SIG-M5 (cell line): ENCODE measurements around the gene RSPH1.

Source experiments
- DNase-seq: peaks from one replicate; lab custom pipeline; 2025; lab: John Stamatoyannopoulos, UW

Gene RSPH1

DNA sequence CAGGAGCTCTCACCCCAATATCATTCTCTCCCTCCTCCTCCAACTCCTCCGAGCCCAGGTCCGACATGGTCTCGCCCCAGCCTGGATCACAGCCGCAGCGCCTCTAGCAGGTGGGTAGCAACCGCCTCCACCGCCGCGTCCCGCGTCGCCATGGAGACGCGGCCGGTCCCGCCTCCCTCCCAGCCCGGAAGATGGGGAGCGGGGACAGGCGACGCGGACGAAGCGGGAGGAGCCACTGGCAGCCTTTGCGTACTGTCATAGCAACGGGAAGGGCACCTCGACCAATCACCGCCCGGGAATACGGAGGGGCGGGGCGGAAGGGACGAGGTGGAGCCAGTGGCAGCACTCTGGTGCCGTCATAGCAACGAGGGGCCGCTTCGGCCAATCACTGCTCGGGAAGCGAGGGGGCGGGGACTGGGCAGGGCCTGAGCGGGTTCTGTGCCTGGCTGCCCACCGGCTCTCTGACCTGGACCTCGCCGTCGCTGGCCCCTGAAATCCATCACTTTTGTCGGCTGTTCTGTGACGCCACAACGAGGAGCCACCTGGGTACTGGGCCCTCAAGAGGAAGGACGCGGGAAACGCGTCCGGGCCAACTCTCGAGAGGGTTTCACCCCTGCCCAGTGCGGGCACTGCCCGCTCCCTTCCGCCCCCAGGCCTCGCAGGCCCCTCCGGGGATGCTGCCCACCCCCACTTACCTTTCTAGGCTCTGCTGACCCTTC is at the start of gene RSPH1:
Gene RSPH1, minus strand, starts transcription at position 105 of the 719 bp plus-strand sequence. Its CDS starts 38 bp downstream, at position 67.
- peak; percentile 81 for DNase-seq

DNA sequence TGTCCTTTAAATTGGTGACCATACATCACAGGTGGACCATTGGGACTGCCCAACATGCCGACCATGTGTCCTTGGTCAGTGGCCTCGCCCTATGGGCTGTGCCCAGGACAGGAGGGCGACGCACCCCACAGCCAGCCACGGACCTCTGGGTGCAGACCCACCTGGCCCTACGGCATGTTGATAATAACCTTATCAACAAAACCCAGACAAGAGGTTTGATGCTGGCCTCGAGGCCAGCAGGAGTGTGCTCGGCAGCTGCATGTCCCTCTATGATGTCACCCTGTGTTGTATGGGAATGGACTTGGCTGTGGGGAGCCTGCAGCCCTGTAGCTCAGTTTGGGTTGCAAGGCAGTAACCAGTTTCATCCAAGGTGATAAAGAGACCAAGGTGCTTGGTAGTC is 49.7 kb upstream of the RSPH1 start:
- no peak for DNase-seq

DNA sequence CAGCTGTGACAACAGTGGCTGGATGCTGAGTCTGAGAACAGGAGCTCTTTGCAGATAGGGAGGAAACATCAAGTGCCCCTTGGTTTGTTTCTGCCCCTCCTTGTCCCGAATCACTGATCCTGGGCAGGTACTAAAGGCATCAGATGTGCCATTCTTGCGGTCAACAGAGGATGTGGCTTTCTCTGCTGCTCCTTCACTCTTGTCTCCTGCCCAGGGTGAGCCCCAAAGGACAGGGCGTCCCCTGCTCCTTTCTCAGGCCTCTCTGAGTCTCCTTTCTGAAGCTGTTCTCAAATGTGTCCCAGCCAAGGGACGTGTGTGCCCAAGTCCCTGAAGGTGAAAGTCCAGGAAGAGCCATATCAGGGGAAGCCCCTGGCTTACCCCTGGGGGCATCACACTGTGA is 49.3 kb upstream of the RSPH1 start:
- no peak for DNase-seq

DNA sequence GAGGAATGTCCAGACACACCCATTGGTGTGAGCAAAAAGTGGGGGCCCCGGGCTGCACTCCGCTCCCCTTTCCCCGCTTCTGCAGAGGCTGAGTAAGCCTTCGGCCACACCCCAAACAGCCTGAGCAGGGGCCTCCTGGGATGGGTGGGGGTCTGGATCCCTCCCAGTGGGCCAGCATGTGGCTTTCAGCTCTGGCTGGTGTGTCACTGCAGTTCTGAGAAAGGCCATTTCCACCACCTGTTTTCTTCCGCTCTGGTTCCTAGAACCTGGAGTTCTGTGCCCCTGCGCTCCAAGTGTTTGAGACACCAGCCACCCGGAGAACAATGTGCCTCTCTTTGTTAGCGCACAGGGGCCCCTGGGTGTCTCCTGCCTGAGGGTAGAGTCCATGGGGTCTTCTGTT is 48.5 kb upstream of the RSPH1 start:
- DNase-seq: no peak

DNA sequence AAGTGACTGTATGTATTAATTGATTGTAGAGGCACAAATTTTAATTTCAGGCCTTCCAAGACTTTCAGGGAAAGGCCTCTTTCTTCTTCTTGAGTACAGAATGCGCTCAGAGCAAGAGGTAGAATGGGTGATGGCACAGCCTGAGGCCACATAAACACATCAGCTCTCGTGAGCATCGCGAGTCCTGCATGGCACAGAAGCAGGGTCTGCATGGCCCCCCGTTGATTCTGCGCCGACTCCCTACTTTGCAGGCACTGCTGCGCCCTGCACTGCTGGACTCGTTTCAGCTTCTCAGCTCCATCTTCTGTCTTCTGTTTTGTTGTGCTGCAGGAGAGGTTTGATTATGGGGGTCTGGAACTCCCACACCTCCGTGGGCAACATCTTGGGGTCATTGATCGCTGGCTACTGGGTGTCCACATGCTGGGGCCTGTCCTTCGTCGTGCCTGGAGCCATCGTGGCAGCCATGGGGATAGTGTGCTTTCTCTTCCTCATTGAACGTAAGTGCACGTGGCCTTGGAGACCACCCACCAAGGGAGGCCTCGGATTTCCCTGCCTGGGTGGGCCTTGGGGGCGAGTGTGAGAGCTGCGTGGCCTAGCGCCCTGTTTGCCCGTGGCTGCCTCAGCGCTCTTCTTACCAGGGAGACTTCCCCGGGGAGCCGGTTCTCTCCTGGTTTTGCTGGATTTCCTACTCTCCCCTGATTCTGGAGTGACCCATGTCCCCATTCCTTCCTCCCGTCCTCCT is 47.3 kb upstream of the RSPH1 start:
- no peak for DNase-seq

DNA sequence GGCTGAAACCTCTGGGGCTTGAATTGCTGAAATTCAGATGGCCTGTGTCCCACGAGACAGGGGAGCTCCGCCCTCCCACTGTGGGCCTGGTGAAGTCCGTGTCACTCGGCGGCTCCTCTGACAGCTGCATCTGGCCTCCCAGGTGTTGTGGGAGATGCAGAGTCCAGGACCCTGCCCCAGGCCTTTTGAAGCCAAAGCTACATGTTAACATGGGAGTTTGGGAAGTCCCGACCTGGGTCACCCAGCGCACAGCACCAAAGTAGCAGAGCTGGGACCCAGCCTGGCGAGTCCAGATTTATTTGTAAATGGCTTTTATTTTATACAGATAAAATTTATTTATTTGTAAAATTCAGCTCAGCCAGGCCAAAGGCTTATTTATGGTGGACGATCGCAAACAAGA is 46.6 kb upstream of the RSPH1 start:
- no peak for DNase-seq

DNA sequence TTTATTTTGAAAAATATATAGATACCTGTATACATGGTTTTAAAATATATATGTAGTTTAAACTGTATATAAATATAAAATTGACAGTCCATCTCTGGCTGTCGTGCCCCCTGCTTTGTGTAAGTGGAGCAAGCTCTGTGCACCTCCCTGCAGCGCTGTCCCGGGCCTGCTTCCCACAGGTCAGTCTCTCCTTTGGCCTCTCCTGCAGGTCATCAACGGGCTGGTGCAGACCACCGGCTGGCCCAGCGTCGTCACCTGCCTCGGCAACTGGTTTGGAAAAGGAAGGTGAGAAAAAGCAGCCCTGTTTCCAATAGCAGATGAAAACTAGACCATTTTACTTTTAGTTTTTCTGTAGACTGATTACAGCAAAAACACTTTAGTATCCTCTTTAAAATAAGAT is 46.2 kb upstream of the RSPH1 start:
- DNase-seq: no peak

DNA sequence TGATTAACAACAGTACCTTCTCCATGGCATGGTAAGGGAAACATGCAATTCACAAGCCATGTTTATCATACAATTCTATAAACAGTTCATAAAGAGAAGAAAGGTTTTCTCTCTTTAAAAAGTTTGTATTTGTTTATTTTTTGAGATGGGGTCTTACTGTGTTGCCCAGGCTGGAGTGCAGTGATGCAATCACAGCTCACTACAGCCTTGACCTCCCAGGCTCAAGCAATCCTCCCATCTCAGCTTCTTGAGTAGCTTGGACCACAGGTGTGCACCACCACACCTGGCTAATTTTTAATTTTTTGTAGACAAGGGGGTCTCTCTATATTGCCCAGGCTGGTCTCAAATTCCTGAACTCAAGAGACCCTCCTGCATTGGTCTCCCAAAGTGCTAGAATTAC is 45.6 kb upstream of the RSPH1 start:
- DNase-seq: no peak

DNA sequence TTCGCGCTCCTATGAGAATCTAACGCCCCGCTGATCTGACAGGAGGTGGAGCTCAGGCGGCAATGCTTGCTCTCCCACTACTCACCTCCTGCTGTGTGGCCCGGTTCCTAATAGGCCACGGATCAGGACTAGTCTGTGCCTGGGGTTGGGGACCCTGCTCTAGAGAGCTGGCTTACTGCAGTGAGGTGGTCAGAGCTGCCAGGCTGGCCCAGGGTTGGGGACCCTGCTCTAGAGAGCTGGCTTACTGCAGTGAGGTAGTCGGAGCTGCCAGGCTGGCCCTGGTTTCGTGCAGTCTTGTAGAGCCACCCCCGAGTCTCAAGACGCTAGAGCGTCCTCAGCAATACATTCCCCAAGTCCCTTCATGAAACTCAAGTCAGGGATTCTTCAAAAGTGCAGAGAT is 45.1 kb upstream of the RSPH1 start:
- no peak for DNase-seq

DNA sequence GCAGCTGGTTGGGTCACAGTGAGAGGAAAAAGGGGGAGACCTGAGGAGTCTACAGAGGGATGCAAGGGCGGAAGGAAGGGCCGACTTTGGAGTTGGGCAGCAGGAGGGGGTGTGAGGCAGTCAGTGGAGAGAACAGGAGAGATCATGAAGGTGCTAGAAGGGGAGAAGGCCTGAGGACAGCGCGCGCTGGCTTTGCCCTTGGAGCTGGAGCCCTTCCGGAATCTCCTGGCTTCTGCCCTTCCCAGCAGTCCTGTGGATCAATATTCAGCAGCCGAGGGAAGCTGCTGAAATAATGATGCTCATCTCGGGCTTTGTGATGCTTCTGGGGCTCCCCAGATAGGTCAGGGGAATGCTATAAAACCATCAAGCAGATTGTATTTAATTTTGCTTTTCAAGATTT is 44.4 kb upstream of the RSPH1 start:
- no peak for DNase-seq

DNA sequence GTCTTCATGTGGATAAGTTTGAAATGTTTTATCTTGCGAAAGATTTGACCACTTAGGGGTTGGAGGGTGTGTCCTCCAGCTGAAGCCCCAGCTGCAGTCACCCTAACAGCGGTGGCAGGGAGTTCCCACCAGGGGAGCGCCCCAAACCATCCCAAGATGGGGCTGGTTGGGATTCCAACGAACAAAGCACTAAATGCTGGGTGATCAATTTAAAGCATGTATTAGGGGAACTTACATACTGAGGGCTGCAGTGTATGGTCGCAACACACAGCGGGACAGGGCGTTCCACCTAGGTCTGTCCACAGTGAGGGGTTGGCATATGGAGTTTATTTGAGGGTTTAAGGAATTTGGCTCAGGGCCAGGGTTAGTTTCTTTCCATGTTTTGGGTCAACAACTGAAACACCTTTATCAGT is 43.9 kb upstream of the RSPH1 start:
- no peak for DNase-seq

DNA sequence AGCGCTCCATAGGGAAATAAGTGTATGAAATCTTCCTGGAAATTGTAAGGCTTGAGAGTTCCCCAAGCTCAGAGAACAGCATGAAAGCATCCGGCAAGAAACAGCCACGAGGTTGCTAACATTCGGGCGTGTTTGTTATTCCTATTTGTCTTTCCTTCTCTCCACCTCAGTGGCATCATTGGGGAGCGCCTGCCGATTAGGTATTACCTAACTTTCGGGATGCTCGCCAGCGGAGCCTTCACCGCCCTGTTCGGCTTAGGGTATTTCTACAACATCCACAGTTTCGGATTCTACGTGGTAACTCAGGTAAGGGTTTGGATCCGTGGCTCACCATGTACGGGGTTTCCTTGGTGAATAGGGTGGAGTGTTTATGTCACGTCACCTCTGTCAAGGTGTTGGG is 43.3 kb upstream of the RSPH1 start:
- no peak for DNase-seq

DNA sequence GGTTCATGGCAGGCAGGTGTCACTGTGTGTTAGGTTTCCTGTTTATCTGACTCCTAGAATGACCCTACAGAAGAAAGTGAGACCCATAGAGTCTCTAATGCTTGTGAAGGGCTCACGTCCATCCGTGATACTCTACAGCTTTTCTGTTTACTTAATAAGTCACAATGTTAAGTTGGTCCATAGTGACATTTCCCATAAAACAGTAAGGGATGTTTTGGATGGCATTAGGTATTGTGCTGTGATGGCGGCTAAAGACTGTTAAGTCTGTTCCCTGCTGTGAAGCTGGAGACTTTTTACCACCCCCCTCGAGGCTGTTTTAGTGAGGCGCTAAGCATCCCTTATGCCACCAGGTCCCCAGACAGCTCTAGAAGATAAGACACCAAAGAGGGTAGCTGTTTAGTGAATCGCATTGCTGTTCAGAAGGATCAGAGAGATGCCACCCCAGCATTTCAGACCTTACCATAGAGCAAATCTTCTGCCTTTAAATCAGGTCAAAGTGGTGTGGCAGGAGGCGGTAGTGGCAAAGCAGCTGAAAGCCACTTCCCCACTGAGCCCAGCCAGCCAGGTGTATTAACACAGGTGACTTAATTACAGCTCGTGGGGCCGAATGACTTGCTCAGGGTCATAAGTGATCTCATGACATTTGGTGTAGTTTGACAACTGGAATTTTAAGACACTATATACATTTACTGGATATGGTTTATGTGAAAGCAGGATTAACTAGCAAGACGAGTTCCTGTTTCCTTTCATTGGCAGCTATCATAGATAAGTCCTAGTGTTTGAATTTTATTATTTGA is 42.7 kb upstream of the RSPH1 start:
- DNase-seq: no peak

DNA sequence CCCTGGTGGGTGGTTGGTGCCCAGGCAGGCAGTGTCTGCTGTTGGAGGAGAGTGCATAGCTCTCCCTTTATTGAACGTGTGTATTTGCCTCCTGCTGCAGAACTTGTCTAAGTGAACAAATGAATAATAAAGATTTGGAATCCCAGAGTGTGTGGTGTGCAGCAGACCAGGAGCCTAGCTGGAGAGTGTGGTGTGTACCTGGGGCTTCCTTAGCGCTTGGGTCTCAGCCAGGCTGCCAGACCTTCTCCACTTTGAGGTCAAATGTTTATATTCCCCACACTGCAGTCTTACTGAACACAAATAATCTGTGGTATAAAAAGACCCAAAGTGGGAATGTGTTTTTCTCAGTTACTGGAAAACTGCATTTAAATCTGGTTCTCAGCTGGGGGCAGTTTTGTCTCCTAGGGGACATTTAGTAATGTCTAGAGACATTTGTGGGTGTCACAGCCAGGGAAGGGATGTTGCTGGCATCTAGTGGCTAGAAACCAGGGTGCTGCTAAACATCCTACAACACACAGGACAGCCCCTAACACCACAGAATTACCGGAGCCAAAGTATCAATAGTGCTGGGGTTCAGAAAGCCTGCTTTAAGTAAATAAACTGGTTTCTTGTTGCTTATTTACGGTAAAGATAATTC is 41.2 kb upstream of the RSPH1 start:
- DNase-seq: no peak

DNA sequence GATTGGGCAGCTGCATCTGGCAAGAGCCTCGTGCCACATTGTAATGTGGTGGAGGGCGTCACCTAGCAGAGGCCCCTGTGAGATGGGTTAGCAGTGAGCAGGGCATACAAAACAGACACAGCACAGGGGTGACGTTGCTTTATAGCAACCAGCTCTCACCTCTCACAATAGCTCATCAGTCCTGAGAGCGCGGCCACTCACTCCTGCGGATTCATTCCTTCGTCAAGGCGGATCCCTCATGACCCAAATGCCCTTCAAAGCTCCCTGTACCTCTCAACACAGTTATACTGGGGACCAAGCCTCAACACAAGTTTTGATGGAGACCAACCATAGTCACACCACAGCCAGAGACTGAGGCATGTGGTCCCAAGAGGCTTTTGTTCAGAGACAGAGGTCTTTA is 40.6 kb upstream of the RSPH1 start:
- no peak for DNase-seq

DNA sequence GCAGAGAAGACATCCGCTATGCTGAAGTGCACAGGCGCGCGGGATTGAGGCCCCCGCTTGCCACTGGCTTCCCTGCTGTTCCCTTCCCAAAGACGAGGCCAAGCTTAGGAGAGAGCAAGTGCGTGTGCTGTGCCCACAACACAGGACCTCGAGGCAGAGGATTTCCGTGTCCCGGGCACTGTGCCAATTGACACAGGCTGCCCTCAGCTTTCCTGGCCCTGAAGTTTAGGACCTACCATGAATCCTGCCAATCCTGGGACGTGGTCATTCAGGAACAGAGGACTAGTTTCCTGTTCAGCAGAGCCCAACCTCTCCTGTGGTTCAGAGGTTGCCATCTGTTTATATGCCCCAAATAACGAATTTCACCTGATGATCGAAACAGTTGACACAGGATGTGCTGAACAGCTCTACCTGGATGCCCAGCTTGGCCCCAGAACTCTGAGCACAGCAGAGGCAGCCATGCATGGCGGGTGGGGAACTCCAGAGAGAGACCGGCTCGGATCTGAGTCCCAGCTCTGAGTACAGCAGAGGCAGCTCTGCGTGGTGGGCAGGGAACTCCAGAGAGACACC is 39.7 kb upstream of the RSPH1 start:
- DNase-seq: no peak

DNA sequence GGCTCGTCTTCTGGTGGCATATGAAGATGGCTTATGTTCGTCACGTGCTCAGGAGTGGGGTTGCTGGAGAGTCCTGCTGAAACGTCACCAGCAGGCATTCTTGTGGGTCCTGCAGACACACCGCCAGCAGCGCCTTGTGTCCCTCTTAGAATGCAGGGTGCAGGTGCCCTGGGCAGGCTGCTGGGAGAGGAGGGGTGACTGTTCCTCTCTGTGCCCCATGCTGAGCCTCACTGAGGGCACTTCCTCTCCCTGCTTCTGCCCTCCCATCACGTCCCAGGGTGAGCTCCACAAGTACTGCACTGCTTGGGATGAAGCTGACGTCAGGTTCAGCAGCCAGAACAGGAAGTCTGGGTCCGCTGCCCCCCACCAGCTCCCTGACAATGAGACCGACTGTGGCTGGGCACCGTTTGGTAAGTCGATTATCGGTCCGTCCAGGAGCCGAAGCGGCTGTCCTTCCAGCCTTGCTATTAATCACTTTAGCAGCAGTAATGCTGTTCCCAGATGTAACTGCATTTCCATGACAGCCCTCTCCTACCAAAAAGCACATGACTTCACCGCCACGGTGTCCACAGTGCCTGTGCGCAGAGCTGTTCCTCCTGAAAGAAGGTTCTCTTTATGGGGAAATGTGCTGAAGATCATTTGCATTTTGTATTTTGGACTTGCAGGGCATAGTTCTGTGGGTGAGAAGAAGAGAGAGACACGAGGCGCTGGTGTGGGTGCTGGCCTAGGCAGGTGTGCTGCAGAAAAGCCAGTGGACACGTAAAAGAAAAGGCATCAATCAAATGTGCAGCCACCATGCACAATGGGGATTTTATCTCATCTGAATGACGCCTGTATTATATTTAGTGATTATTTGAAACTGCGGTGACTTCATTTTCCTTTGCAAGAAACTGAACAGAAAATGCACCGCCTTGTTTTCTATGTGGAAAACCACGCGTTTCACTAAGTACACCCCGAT is 38.7 kb upstream of the RSPH1 start:
- no peak for DNase-seq

DNA sequence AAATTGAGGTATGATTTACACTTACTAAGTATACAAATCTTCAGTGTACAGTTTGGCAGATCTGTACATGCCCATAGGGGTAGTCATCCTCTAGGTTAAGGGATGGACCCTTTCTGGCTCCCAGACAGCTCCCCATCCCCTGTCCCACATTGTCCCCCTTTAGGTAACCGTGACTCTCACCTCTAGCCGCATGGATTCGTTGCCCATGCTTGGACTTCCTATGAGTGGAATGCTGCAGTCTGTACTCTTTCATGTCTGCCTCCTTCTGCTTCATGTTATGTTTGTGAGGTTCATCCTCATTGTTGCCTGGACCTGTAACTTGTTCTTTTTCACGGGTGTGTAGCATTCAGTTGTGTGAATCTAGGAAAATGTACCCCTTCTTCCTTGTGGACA is 37.9 kb upstream of the RSPH1 start:
- no peak for DNase-seq

DNA sequence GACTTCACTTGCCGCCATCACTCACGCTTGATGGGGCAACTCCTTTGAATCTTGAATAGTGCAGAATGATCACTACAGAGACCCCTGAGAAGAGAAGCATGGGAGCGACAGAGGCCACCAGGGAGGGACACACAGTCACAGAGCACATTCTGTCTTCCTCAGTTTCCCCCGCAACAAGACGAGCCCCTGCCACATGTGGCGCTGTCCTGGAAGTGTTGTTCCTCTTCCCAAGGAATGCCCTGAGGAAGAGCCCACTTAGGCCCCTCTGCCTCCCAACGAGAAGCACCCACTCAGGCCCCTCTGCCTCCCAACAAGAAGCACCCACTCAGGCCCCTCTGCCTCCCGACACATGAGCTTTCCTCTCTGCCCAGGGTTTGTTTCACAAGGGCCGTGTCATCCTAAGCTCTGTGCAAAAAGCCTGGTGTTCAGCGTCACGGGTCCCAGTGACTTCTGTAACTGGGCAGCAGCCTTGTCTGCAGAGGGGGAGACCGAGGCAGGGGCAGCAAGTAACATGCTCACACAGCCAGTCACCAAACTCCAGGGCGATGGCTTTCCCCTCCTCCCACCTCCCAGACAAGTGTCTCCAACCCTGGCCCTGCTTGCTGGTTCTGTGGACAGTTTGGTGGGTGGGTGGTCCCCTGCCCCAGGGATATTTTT is 37.4 kb upstream of the RSPH1 start:
- no peak for DNase-seq

DNA sequence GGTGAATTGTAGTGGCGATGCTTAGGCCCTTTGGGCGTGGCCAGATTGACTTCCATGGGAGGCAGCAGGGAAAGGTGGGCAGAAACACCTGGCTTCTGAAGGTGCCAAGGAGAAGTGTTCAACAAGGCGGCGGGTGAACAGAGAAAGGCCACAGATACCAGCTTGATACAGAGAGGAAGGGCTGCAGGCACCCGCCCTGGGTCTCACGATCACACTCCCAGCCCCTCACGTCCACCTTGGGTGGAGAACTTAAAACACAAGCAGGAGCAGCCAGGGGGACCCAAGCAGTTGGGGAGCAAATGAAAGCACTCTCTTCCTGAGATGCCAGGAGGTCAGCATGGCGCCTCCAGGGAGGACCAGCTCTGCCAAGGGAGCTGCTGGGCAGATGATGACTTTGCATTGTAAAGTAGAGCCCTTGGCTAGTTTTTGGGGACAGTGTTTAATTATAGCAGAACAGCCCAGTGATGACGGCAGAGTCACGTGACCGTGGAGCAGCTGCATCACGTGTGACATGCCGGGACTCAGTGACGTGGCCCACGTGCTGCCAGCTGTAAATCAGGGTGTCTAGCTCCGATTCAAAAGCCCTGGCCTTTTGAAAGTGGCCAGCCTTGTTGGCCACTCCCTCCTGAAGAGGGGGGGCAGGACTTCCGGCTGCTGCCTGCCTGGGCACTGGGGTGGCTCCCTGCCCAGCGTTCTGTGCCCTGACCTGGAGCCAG is 36.6 kb upstream of the RSPH1 start:
- DNase-seq: no peak
